ENCODE results near the gene PNMT. TPM values are rescaled to one million over a fixed set of nuclear protein-coding genes. Genes with fewer than 3 reads are reported as not detected.

PNMT gene
- total RNA-seq, 4 donors from 2014 or later = 0.80 to 48.3 (median 1.3) TPM

GRCh38 chr17:39704821-39705551 is 36.7 kb downstream of the PNMT start:
- H3K27me3 ChIP-seq = peaks cover 3% of the 10 kb centered on the region
- in situ Hi-C loops (cut with MboI; ENCODE audit: low pct_ligation_motif_present in 1 of 4, low pct_unique_long_range_greater_than_20kb in 1 of 4, low sequenced_read_pairs in 3 of 4) = no loop called here
- no peaks in the 10 kb centered on the region for H3K9me3 ChIP-seq
- peaks cover 0 to 9% (median 3%) of the 10 kb centered on the region in 4 donors for H3K36me3 ChIP-seq
- no peak for DNase-seq
- H3K4me1 ChIP-seq = peaks cover 38 to 66% (median 64%) of the 10 kb centered on the region in 4 donors
- intact Hi-C loops (cut with DNase I; ENCODE audit: low total_unique reads) = no loop called here
- peak overlapping the region; percentile 83 to 92 (median 90) for H3K27ac ChIP-seq
- WGBS, 2 donors (ENCODE audit: low coverage in 1 of 2) = 48% methylated on average over 10 of the region's 11 CpGs; no CpG with 5 or more reads in 1 of the 2 donors
- H3K4me3 ChIP-seq = no peak overlapping the region
- TF ChIP-seq CTCF (IDR thresholded peaks at IDR 0.05) = peak in 3 of 5 experiments; percentile 11 to 60 (median 33)
- TF ChIP-seq POLR2AphosphoS5 (IDR thresholded peaks at IDR 0.05) = no peak

DNA sequence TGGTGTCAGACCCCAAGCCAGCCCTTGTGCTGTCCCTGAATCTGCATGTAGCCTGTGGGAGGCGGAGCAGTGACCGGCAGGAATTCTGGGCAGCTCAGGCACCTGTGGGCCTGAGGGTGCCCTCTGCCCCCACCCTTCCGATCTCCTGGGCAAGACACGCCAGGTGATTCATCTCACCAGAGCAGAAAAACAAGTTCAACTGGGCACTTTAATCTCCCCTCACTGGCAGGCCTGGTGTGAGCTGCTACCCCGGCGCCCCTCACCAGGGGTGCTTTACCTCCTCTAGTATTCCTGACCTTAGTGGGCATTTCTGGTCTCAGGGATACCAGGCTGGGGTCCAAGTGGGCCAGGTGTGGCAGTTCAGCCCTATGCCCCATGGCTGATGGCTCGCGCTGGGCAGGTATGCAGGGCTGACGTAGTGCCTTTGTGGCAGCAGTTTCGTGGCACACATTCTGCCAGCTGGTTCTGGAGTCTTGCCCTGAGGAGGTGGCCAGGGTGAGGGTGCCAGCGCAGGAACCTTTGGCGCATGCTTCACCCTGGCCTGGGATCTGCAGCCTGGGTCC is 37.6 kb downstream of the PNMT start:
- peak overlapping the region; percentile 83 to 92 (median 90) for H3K27ac ChIP-seq
- H3K9me3 ChIP-seq = no peaks in the 10 kb centered on the region
- no peaks in the 10 kb centered on the region for H3K27me3 ChIP-seq
- in situ Hi-C loops (cut with MboI; ENCODE audit: low pct_ligation_motif_present in 1 of 4, low pct_unique_long_range_greater_than_20kb in 1 of 4, low sequenced_read_pairs in 3 of 4) (no loop called here), intact Hi-C loops (cut with DNase I; ENCODE audit: low total_unique reads) (no loop called here)
- peaks cover 0 to 17% (median 3%) of the 10 kb centered on the region in 4 donors for H3K36me3 ChIP-seq
- 52% methylated on average over 8 of the region's 12 CpGs; no CpG with 5 or more reads in 1 of the 2 donors for WGBS, 2 donors (ENCODE audit: low coverage in 1 of 2)
- TF ChIP-seq CTCF (IDR thresholded peaks at IDR 0.05) (peak in 2 of 5 experiments; percentile 18 to 37), POLR2A (IDR thresholded peaks at IDR 0.05) (peak; percentile 18), EP300 (IDR thresholded peaks at IDR 0.05; ENCODE audit: low read depth) (no peak), POLR2AphosphoS5 (IDR thresholded peaks at IDR 0.05) (peak in 2 of 3 donors; percentile 66 to 68)
- peak overlapping the region in 1 of 4 donors; percentile 6 for H3K4me3 ChIP-seq
- DNase-seq = peak; percentile 78
- peaks cover 38 to 65% (median 64%) of the 10 kb centered on the region in 4 donors for H3K4me1 ChIP-seq

GRCh38 chr17:39706383-39706782 is 38.1 kb downstream of the PNMT start:
- WGBS, 2 donors (ENCODE audit: low coverage in 1 of 2) = 45% methylated on average over 7 of the region's 8 CpGs; no CpG with 5 or more reads in 1 of the 2 donors
- Histone ChIP-seq H3K27ac (peak overlapping the region; percentile 83 to 92 (median 90)), H3K9me3 (no peaks in the 10 kb centered on the region), H3K36me3 (peaks cover 0 to 21% (median 3%) of the 10 kb centered on the region in 4 donors), H3K4me1 (peaks cover 38 to 64% (median 64%) of the 10 kb centered on the region in 4 donors), H3K27me3 (no peaks in the 10 kb centered on the region), H3K4me3 (peak overlapping the region in 1 of 4 donors; percentile 6)
- intact Hi-C loops (cut with DNase I; ENCODE audit: low total_unique reads) = no loop called here
- TF ChIP-seq POLR2AphosphoS5 (IDR thresholded peaks at IDR 0.05) (no peak), CTCF (IDR thresholded peaks at IDR 0.05) (no peak), POLR2A (IDR thresholded peaks at IDR 0.05) (no peak)
- in situ Hi-C loops (cut with MboI; ENCODE audit: low pct_ligation_motif_present in 1 of 4, low pct_unique_long_range_greater_than_20kb in 1 of 4, low sequenced_read_pairs in 3 of 4) = no loop called here
- DNase-seq = no peak

DNA sequence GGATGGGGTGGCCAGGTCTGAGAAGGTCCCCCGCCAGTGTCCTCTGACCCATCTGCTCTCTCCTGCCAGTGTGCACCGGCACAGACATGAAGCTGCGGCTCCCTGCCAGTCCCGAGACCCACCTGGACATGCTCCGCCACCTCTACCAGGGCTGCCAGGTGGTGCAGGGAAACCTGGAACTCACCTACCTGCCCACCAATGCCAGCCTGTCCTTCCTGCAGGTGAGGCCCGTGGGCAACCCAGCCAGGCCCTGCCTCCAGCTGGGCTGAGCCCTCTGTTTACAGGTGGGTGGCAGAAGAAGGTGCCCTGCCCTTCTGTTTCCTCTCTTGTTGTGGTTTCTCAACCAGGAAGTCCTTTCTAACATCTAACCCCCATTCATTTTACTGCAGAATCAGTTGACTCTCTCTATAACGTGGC is 38.7 kb downstream of the PNMT start:
- 60% methylated on average over 7 of the region's 7 CpGs; no CpG with 5 or more reads in 1 of the 2 donors for WGBS, 2 donors (ENCODE audit: low coverage in 1 of 2)
- Histone ChIP-seq H3K27me3 (no peaks in the 10 kb centered on the region), H3K9me3 (no peaks in the 10 kb centered on the region), H3K27ac (peak overlapping the region; percentile 83 to 92 (median 90)), H3K36me3 (peaks cover 0 to 24% (median 3%) of the 10 kb centered on the region in 4 donors), H3K4me1 (peaks cover 34 to 62% (median 60%) of the 10 kb centered on the region in 4 donors), H3K4me3 (no peak overlapping the region)
- DNase-seq = peak; percentile 73
- TF ChIP-seq POLR2AphosphoS5 (IDR thresholded peaks at IDR 0.05) (peak; percentile 28 to 62 (median 43)), CTCF (IDR thresholded peaks at IDR 0.05) (no peak), POLR2A (IDR thresholded peaks at IDR 0.05) (peak; percentile 50), EP300 (IDR thresholded peaks at IDR 0.05; ENCODE audit: low read depth) (no peak)
- intact Hi-C loops (cut with DNase I; ENCODE audit: low total_unique reads) = no loop called here
- in situ Hi-C loops (cut with MboI; ENCODE audit: low pct_ligation_motif_present in 1 of 4, low pct_unique_long_range_greater_than_20kb in 1 of 4, low sequenced_read_pairs in 3 of 4) = no loop called here

All from transverse colon (tissue), 4 donors.